Measurements from ENCODE around the gene RASGRP1.

DNA sequence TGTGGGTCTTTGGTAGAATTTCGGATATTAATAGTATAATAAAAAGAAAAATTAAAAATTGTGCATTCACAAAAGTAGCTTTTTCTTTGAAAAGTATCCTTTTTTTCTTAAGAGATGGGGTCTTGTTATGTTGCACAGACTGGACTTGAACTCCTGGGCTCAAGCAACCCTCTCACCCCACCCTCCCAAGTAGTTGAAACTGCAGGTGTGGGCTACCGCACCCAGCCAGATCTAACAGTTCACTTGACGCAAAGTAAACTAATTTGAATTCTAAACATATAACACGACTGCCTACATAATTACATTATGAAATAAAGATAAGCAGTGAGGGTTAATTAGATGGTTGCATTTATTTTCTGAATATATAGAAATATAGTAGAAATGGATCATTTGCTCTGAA is 99.9 kb downstream of the RASGRP1 start:
- TF ChIP-seq, protein P1, sequence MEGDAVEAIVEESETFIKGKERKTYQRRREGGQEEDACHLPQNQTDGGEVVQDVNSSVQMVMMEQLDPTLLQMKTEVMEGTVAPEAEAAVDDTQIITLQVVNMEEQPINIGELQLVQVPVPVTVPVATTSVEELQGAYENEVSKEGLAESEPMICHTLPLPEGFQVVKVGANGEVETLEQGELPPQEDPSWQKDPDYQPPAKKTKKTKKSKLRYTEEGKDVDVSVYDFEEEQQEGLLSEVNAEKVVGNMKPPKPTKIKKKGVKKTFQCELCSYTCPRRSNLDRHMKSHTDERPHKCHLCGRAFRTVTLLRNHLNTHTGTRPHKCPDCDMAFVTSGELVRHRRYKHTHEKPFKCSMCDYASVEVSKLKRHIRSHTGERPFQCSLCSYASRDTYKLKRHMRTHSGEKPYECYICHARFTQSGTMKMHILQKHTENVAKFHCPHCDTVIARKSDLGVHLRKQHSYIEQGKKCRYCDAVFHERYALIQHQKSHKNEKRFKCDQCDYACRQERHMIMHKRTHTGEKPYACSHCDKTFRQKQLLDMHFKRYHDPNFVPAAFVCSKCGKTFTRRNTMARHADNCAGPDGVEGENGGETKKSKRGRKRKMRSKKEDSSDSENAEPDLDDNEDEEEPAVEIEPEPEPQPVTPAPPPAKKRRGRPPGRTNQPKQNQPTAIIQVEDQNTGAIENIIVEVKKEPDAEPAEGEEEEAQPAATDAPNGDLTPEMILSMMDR (IDR thresholded peaks at IDR 0.05) = no peak
- no peak for TF ChIP-seq POLR2A (IDR thresholded peaks at IDR 0.05)
